Stomach smooth muscle (tissue), 2 donors: ENCODE data around the gene DCC.

Source experiments
- H3K27ac ChIP-seq: one replicate; pipeline ENCODE4 v1.7.0; 2013; ENCODE audit warnings: mild to moderate bottlenecking, low read length, inconsistent platforms
- H3K27me3 ChIP-seq, 2 donors: one replicate each; pipeline ENCODE4 v1.7.0; 2013; ENCODE audit warnings: low read length in 2 of 2; ENCODE audit not compliant: insufficient read depth in 2 of 2, control insufficient read depth in 1 of 2
- H3K36me3 ChIP-seq, 2 donors: one replicate each; pipeline ENCODE4 v1.7.0; 2013; ENCODE audit warnings: low read length in 2 of 2; ENCODE audit not compliant: control insufficient read depth in 2 of 2, insufficient read depth in 2 of 2
- H3K4me1 ChIP-seq: one replicate; pipeline ENCODE4 v1.7.0; 2013; ENCODE audit warnings: low read length; ENCODE audit not compliant: control insufficient read depth, insufficient read depth
- H3K4me3 ChIP-seq, 2 donors: one replicate each; pipeline ENCODE4 v1.7.0; 2013; ENCODE audit warnings: low read length in 2 of 2
- H3K9ac ChIP-seq, 2 donors: one replicate each; pipeline ENCODE4 v1.7.0; 2013; ENCODE audit warnings: low read length in 2 of 2, mild to moderate bottlenecking in 1 of 2
- H3K9me3 ChIP-seq, 2 donors: one replicate each; pipeline ENCODE4 v1.7.0; 2013; ENCODE audit warnings: low read length in 2 of 2; ENCODE audit not compliant: control insufficient read depth in 2 of 2
- donor health status: healthy.
- donor health status: Pancreatic carcinoma.

The DCC gene

DNA sequence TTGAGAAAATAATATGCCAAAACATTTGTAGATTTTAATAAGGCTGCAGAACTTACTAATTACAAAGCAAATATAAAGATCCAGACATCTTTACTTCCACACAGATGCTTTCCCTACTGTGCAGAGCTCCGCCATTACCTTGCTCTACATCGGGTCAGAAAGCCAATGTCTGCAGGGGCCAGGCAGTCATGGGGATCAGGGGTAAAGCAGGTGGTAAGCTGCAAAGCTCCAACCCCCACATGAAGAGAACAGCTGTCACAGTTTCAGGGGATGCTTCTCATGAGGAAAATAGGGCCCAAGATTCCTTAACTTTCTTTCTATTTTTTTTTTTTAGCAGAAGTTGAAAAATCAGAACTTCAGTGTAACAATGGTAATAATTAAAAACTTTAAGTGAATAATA is 102.7 kb downstream of the DCC start:
- no peak overlapping the region for H3K4me3 ChIP-seq
- H3K9me3 ChIP-seq = no peaks in the 10 kb centered on the region
- no peaks in the 10 kb centered on the region for H3K36me3 ChIP-seq
- no peaks in the 10 kb centered on the region for H3K27me3 ChIP-seq
- H3K4me1 ChIP-seq = no peaks in the 10 kb centered on the region
- no peak overlapping the region for H3K27ac ChIP-seq
- H3K9ac ChIP-seq = no peak overlapping the region

DNA sequence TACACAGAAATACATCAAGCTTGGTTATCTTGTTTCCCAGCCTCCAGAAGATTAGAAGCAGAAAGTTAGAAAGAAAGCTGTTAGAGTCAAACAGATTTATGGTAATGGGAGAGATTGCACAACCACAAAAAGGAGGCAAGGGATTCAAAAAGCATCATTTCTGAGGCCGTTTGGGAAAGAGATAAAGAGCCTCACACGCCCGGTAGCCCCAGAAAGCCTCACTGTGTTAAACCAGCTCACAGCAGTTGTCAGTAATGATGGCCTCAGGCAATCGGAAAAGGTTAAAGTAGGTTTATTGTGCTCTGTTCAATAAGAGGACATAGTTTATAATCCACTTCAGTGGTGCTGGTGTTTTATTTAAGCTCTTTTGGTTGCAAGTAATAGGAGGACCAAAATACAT is 111.3 kb downstream of the DCC start:
- Histone ChIP-seq H3K9me3 (no peaks in the 10 kb centered on the region), H3K27ac (no peak overlapping the region), H3K36me3 (no peaks in the 10 kb centered on the region), H3K27me3 (no peaks in the 10 kb centered on the region), H3K9ac (no peak overlapping the region), H3K4me1 (no peaks in the 10 kb centered on the region), H3K4me3 (no peak overlapping the region)

DNA sequence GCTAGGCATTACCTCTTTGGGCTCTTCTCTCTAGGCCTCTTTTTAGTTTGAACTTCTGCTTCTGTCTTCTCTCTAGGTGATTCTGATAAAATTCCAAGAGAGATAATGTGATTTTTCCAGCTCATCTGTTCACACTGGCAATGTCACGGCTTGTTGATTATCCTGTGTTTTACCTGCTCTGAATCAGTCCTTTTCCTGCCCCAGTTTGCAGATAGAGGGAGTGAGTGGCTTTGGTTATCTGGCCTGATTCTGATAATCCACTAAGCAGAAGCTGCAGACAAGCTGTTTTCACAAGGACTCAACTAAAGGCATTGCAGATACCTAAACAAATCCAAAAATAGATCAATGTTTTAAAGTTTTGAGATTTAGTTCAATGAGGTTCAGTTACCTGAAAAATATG is 111.9 kb downstream of the DCC start:
- H3K4me3 ChIP-seq = no peak overlapping the region
- H3K27me3 ChIP-seq = no peaks in the 10 kb centered on the region

GRCh38 chr18:52452427-52452826 is 112.4 kb downstream of the DCC start:
- Histone ChIP-seq H3K4me3 (no peak overlapping the region), H3K27me3 (no peaks in the 10 kb centered on the region), H3K9ac (no peak overlapping the region), H3K4me1 (no peaks in the 10 kb centered on the region), H3K36me3 (no peaks in the 10 kb centered on the region), H3K9me3 (no peaks in the 10 kb centered on the region), H3K27ac (no peak overlapping the region)

More for the DNA sequence above, 111.9 kb downstream of the DCC start:
- H3K9me3 ChIP-seq = no peaks in the 10 kb centered on the region
- H3K9ac ChIP-seq = no peak overlapping the region
- no peaks in the 10 kb centered on the region for H3K4me1 ChIP-seq
- no peaks in the 10 kb centered on the region for H3K36me3 ChIP-seq
- no peak overlapping the region for H3K27ac ChIP-seq

- H3K36me3 ChIP-seq = no peaks in the 10 kb centered on the region
- no peak overlapping the region for H3K27ac ChIP-seq
- H3K4me1 ChIP-seq = no peaks in the 10 kb centered on the region
- no peak overlapping the region for H3K4me3 ChIP-seq
- no peaks in the 10 kb centered on the region for H3K27me3 ChIP-seq
- H3K9me3 ChIP-seq = no peaks in the 10 kb centered on the region
- no peak overlapping the region for H3K9ac ChIP-seq
Measured at GRCh38 chr18:52459890-52460289, 119.9 kb downstream of the DCC start.

DNA sequence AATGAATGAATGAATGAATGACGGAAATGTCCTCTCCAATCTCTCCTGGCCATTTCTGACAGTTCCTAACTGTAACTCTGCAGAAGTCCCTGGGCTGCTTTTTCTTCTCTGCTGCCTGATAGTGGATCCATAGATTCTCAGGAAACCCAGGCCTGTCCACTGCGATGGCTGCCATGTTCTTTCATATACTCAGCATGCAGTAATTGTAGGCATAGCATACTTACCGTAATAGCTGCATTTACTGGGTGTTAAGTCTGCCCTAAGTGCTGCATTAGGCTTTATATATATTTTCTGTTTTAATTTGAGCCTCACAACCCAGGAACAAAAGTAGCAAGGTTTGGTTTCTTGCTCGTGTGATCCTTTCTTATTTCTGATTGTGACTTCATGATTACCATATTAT is 122.9 kb downstream of the DCC start:
- Histone ChIP-seq H3K27me3 (no peaks in the 10 kb centered on the region), H3K9me3 (no peaks in the 10 kb centered on the region), H3K9ac (no peak overlapping the region), H3K36me3 (no peaks in the 10 kb centered on the region), H3K4me1 (no peaks in the 10 kb centered on the region), H3K4me3 (no peak overlapping the region), H3K27ac (no peak overlapping the region)

- no peak overlapping the region for H3K4me3 ChIP-seq
- no peaks in the 10 kb centered on the region for H3K36me3 ChIP-seq
- H3K27ac ChIP-seq = no peak overlapping the region
- H3K4me1 ChIP-seq = no peaks in the 10 kb centered on the region
- H3K27me3 ChIP-seq = no peaks in the 10 kb centered on the region
- H3K9me3 ChIP-seq = no peaks in the 10 kb centered on the region
- no peak overlapping the region for H3K9ac ChIP-seq
Measured at GRCh38 chr18:52465391-52465790, 125.4 kb downstream of the DCC start.

DNA sequence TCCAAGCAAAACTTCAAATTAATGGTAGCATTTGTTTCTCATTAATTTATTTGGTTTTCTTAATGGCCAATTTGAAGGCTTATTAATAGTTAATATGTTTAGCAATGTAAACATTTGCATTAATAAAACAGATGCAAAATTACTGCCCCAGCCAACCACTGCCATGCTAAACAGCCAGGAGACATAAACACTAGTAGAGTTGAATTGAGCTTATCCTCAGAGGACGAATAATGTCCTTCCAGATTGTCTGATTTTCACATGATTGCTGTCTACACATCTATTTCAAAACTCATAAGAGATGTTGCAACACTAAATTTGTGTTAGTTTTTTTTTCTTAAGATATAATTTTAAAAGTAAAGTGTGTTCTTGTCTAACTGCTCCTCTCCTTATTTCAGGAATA is 128.5 kb downstream of the DCC start:
- Histone ChIP-seq H3K9ac (no peak overlapping the region), H3K9me3 (no peaks in the 10 kb centered on the region), H3K27me3 (no peaks in the 10 kb centered on the region), H3K27ac (no peak overlapping the region), H3K4me1 (no peaks in the 10 kb centered on the region), H3K4me3 (no peak overlapping the region), H3K36me3 (no peaks in the 10 kb centered on the region)

- H3K9ac ChIP-seq = no peak overlapping the region
- no peaks in the 10 kb centered on the region for H3K4me1 ChIP-seq
- H3K27me3 ChIP-seq = no peaks in the 10 kb centered on the region
- H3K4me3 ChIP-seq = no peak overlapping the region
- no peaks in the 10 kb centered on the region for H3K36me3 ChIP-seq
- H3K27ac ChIP-seq = no peak overlapping the region
- H3K9me3 ChIP-seq = no peaks in the 10 kb centered on the region
Measured at GRCh38 chr18:52475325-52475724, 135.3 kb downstream of the DCC start.

GRCh38 chr18:52481116-52481515 is 141.1 kb downstream of the DCC start:
- Histone ChIP-seq H3K36me3 (no peaks in the 10 kb centered on the region), H3K4me1 (no peaks in the 10 kb centered on the region), H3K27ac (no peak overlapping the region), H3K9me3 (no peaks in the 10 kb centered on the region), H3K9ac (no peak overlapping the region), H3K27me3 (no peaks in the 10 kb centered on the region), H3K4me3 (no peak overlapping the region)

GRCh38 chr18:52484977-52485376 is 145.0 kb downstream of the DCC start:
- H3K4me1 ChIP-seq = no peaks in the 10 kb centered on the region
- no peak overlapping the region for H3K4me3 ChIP-seq
- no peaks in the 10 kb centered on the region for H3K36me3 ChIP-seq
- no peak overlapping the region for H3K9ac ChIP-seq
- no peaks in the 10 kb centered on the region for H3K27me3 ChIP-seq
- no peak overlapping the region for H3K27ac ChIP-seq
- no peaks in the 10 kb centered on the region for H3K9me3 ChIP-seq

GRCh38 chr18:52486052-52486451 is 146.1 kb downstream of the DCC start:
- no peak overlapping the region for H3K4me3 ChIP-seq
- H3K4me1 ChIP-seq = no peaks in the 10 kb centered on the region
- H3K27me3 ChIP-seq = no peaks in the 10 kb centered on the region
- H3K36me3 ChIP-seq = no peaks in the 10 kb centered on the region
- H3K9ac ChIP-seq = no peak overlapping the region
- H3K27ac ChIP-seq = no peak overlapping the region
- H3K9me3 ChIP-seq = no peaks in the 10 kb centered on the region
